HK-2 (cell line): ENCODE measurements around the gene SAXO1.
"Not testable (repeated sequence)": the region's sequence is repeated elsewhere in the genome, so short reads cannot be mapped to it uniquely, and the experiment has no call there.

Source experiments
- DNase-seq: peaks from one replicate; pipeline ENCODE4 v3.0.0-alpha.2; 2018; ENCODE audit not compliant: unreplicated experiment

Gene SAXO1, protein sequence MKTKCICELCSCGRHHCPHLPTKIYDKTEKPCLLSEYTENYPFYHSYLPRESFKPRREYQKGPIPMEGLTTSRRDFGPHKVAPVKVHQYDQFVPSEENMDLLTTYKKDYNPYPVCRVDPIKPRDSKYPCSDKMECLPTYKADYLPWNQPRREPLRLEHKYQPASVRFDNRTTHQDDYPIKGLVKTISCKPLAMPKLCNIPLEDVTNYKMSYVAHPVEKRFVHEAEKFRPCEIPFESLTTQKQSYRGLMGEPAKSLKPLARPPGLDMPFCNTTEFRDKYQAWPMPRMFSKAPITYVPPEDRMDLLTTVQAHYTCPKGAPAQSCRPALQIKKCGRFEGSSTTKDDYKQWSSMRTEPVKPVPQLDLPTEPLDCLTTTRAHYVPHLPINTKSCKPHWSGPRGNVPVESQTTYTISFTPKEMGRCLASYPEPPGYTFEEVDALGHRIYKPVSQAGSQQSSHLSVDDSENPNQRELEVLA

GRCh38 chr9:19033015-19033414 lies at the start of gene SAXO1:
Gene SAXO1, minus strand, starts transcription at chr9:19033209. Its CDS starts 301 bp downstream, at chr9:19032908.
- DNase-seq, result no peak

DNA sequence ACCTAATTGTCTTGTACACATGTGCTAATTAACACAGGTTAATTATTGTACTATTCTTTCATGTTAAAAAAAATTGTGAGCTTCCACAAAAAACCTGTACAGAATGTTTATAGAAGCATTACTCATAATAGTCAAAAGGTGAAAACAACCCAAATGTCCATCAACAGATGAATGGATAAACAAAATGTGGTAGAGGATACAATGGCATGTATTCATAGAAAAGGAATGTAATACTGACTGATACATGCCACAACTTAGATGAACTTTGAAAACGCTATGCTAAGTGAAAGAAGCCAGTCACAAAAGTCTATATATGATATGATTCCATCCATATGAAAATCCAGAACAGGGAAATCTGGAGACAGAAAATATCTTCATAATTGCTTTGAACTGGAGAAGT lies 41.8 kb upstream of the SAXO1 start:
- no peak for DNase-seq

GRCh38 chr9:19074229-19074628 lies 41.2 kb upstream of the SAXO1 start:
- DNase-seq, result no peak

DNA sequence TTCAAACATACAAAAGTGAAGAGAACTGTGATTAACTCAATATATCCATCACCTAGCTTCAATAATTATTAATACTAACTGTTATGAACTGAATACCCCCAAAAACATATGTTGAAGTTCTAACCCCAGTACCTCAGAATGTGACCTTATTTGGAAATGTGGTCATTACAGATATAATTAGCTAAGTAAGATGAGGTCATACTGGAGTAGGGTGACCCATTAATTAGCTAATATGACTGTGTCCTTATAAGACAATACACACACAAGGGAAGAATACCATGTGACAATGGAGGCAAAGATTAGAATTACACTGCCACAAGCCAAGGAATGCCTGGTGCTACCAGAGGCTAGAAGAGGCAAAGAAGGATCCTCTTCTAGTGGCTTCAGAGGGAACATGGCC lies 24.0 kb upstream of the SAXO1 start:
- no peak for DNase-seq

DNA sequence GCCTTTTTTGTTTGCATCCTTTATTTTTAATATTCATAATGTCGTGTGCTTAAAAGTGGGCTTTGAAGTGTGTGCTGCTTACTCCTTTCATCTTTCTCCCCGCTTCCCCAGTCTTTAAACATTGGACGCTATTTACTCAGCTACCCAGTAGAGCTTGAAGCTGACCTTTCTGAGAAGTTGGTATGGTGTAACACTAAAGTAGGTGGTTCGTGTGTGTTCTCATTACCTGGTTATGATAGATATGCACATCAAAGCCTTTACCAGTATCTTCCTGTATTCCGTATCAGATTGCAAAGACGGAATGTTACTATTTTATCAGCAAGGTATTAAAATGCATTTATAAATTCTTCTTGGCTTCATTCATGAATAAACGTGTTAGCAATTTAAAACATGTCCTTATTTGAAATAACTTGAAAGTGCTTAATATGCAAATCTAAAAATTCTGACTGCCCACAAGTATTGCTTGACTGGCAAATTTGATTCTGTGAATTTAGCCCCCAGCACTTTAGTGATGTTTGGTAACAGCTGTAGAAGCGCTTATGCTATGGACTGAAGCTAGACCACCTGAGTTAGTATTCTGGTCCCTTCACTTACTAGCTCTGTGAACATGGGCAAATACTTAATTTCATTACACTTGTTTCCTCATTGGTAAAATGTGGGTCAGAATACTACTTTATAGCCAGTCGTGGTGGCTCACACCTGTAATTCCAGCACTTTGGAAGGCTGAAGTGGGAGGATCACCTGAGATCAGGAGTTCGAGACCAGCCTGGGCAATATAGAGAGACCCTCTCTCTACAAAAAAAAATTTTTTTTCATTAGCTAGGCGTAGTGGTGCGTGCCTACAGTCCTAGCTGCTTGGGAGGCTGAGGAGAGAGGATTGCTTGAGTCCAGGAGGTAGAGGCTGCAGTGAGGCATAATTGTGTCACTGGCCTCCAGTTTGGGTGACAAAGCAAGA lies 17.9 kb upstream of the SAXO1 start:
- DNase-seq, result no peak

DNA sequence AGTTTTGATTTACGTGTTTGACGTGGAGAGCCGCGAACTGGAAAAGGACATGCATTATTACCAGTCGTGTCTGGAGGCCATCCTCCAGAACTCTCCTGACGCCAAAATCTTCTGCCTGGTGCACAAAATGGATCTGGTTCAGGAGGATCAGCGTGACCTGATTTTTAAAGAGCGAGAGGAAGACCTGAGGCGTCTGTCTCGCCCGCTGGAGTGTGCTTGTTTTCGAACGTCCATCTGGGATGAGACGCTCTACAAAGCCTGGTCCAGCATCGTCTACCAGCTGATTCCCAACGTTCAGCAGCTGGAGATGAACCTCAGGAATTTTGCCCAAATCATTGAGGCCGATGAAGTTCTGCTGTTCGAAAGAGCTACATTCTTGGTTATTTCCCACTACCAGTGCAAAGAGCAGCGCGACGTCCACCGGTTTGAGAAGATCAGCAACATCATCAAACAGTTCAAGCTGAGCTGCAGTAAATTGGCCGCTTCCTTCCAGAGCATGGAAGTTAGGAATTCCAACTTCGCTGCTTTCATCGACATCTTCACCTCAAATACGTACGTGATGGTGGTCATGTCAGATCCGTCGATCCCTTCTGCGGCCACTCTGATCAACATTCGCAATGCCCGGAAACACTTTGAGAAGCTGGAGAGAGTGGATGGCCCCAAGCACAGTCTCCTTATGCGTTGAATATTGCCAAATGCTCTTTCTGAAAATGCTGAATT lies 17.1 kb upstream of the SAXO1 start:
- DNase-seq, result peak; percentile 41

DNA sequence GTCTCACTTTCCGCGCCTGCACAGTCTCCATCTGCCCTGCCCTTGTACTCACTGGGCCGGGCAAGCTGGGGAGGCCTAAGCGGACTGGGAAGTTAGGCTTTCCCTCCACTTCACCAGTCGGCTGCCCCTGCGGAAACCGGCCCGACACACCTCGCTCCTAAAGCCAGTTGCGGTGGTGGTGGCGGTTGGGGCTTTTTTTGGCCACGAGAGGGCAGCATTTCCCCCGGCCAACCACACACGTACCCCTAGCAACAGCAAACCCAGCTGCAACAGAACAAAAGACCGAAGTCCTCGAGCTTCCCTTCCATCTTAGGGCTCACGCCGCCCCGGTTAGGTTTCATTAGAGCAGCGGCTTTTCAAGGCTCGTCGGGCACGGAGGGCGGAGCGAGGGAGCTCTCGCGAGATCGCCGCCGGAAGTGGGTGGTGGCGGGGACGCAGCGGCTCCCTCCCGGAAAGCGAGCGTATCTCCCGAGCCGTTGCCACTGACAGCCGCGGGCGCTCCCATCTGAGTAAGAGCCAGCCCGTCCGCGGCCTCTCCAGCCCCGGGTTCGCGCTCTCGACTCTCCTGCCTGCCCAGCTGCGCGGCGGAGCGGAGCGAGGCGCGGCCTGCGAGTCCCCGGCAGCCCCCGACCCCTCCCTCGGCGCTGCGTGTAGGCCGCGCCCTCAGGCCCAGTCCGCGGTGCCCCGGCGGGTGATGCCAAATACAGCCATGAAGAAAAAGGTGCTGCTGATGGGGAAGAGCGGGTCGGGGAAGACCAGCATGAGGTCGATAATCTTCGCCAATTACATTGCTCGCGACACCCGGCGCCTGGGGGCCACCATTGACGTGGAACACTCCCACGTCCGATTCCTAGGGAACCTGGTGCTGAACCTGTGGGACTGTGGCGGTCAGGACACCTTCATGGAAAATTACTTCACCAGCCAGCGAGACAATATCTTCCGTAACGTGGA lies 16.2 kb upstream of the SAXO1 start, which contains the start of gene RRAGA:
Gene RRAGA (plus strand): TSS at position 462 of the 951 bp plus-strand sequence. CDS start 233 bp downstream, at position 695.
- peak; percentile 93 for DNase-seq

GRCh38 chr9:19036611-19037010 lies 3.6 kb upstream of the SAXO1 start:
- no peak for DNase-seq

DNA sequence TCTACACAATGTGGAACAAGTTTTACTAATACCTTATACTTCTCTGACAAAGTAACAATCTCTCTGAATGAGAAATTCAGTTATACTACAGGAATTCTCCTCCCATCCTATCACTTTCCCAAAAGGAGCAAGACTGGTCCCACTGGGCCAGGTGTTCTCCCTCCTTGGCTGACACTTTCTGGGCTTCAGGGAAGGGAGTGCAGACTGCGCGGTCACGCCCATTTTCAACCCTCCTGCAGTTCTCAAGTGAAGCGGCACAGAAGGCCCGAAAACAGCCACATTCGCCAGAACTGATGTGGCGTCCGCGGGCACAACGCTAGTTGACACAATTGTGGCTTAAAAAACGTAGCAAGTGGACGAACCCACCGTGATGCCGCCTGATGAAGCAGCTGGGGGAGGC lies 603 bp downstream of the SAXO1 start:
- DNase-seq, result no peak

DNA sequence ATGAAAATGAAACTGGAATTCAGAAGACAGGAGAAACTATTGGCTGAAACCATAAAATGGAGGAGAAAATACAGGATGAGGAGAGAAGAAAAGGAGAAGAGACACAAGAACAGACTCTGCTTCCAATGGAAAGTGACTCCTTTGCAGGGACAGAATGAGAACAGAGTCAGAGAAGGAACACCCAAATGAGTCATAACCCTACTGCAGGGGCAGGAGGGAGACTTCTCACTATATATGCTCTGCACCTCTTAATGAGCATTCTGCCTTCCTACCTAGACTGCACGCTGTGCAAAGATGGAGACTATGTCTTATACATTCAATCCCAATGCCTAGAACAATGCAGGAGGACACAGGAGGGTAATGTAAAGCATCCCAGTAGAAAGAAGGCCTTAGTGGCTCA lies 2.1 kb downstream of the SAXO1 start:
- DNase-seq, result no peak

- DNase-seq, result no peak
Observed at GRCh38 chr9:19028835-19029451, 4.1 kb downstream of the SAXO1 start.

- no peak for DNase-seq
Observed at GRCh38 chr9:19027825-19028224, 5.2 kb downstream of the SAXO1 start.

- DNase-seq, result no peak
Observed at GRCh38 chr9:19026375-19026774, 6.6 kb downstream of the SAXO1 start.

DNA sequence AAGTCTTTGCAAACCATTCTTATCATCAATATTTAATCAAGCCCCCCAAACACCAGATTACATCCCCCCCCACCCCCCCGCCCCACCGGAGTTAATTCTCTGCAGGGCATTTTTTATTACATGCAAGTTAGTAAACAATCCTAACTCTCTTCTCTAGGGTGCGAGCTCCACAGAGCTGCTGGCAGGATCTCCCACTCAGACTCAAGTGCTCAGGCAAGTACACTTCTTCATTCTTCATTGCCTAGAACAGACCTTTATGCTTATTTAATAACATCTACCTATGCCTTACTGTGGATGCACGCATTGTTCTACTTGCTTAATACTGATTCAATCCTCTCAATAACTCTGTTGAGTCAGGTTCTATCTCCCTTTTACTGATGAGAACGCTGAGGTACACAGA lies 9.9 kb downstream of the SAXO1 start:
- no peak for DNase-seq

GRCh38 chr9:19022206-19022605 lies 10.8 kb downstream of the SAXO1 start:
- no peak for DNase-seq

DNA sequence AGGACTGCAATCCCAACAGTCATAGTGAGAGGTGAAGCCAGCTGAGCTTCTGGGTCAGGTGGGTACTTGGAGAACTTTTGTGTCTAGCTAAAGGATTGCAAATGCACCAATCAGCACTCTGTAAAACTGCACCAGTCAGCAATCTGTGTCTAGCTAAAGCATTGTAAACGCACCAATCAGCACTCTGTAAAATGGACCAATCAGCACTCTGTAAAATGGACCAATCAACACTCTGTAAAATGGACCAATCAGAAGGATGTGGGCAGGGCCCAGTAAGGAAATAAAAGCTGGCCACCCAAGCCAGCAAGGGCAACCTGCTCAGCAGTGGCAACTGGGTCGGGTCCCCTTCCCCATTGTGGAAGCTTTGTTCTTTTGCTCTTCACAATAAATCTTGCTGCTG lies 11.4 kb downstream of the SAXO1 start:
- DNase-seq, result not testable (repeated sequence)

DNA sequence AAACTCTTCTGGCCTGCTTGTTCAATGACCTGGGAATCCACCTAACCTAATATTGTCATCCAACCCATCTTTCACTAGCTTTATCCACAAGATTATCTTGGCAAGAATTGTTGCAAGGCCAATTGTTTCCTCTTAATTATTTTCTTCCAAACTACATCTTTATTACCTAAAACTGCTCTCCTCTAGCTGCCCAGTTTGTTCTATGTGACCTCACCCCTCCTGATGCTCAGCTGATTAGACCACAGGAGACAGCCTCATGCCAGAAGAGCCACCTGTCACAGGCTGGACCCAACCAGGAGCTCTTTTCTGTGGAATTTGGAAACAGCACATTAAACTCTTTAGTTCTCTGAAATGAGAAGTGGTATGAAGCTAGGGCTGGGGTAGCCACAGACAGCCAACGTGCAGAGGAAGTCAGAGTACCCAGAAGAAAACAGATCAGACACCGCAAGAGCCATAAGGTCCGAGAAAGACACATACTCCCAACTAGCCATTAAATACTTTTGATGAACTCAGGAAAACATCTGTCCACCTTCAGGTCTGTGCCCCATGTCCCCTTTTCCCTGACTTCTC lies 12.0 kb downstream of the SAXO1 start:
- no peak for DNase-seq

DNA sequence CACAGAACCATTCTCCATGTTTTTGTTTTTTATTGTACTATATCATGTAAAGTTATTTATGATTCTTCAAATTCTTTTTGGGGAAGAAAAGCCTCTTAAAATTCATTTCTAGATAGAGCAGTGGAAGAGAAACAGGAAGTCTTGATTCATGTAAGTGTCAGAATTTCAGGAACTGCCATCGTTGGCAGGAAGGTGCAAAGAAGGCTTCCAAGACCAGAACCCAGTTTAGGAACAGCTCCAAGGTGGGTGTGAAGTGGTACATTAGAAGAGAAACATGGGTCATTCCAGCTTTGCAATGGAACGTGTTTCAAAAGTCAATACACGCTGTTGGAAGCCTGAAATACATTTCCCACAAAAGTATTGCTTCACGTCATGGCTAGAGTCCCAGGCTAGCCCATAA lies 14.8 kb downstream of the SAXO1 start:
- DNase-seq, result no peak

DNA sequence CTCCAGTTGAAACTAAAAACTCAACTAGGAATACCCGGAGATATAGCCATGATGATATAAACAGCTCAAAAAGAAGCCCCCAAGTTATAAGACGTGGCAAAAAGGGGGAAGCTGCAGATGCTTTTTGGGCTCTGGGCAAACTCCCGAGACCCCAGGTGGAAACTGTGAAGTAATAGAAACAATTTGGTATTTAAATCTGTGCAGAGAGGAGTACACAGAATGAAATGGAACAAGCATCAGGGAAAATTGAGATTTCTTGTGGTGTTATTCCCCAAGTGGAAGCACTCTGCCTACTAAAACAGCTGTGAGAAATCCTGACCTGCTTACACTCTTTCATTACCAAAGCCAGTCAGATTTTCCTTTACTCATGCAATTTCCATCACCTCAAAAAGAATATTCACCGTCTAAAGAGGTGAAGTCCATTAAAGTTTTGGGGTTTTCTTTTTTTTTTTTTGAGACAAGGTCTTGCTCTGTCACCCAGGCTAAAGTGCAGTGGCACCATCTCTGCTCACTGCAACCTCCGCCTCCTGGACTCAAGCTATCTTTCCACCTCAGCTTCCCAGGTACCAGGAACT lies 23.5 kb downstream of the SAXO1 start:
- no peak for DNase-seq

- DNase-seq, result no peak
Observed at GRCh38 chr9:19000133-19000532, 32.9 kb downstream of the SAXO1 start.
